ENCODE results near the gene BMP10.

Gene BMP10, protein sequence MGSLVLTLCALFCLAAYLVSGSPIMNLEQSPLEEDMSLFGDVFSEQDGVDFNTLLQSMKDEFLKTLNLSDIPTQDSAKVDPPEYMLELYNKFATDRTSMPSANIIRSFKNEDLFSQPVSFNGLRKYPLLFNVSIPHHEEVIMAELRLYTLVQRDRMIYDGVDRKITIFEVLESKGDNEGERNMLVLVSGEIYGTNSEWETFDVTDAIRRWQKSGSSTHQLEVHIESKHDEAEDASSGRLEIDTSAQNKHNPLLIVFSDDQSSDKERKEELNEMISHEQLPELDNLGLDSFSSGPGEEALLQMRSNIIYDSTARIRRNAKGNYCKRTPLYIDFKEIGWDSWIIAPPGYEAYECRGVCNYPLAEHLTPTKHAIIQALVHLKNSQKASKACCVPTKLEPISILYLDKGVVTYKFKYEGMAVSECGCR

DNA sequence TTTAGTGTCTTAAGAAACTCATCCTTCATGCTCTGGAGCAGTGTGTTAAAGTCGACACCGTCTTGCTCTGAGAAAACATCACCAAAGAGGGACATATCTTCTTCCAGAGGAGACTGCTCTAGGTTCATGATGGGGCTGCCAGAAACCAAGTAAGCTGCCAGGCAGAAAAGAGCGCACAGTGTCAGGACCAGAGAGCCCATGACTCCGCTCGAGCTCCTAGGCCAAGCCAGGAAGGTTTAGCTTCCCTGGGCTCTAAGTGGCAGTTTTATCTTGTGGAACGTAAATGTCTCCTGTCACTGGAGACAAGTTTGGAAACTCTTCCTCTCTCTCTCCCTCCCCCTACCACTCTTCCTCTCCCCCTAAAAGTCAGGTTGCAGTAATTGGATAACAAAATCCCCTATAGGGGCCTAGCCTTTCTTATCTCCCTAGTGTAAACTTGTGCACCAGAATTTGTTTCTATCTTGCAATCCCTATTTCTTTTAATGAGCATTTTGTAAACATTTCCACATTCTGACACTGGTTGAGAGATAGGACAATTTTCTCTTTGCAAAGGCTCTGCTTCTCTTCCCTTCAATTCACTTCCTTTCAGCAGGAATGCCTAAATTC is at the start of gene BMP10:
Gene BMP10 (minus strand): TSS at position 239 of the 606 bp plus-strand sequence. CDS start 39 bp downstream, at position 200.
- Histone ChIP-seq H3K4me3 (no peak within 1 kb of the TSS), H3K27ac (no peak within 1 kb of the TSS)

DNA sequence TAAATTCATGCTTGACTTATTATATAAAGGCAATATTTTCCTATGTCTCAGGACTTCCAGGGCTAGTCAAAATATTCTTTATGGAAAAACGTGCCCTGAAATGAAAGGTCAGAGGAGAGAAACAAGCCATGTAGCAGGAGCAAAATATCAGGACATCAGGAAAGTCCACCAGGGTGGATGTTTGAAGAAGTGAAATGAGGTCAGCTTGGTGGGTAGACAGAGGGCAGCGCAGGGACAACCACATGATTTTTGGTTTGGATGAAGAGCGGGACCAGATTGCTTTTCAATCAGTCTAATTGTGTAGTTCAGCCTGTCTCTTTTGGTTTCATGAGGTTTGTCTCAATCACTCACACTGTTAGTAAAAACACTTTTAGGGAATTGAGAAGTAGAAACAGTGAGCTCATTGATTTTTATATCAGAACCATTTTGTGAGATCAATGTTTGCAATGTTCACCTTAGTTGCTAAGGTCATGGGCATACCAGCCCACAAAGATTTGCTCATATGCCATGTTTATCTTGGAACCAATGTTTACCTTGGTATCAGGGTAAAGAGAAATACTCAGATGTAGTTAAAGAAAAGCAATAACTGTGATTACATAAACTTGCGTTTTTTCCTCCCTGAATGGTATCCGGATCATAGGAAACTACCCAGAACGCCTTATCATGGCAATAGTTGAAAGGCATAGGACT is 49.4 kb upstream of the BMP10 start:
- Histone ChIP-seq H3K4me3 (no peak overlapping the region), H3K27ac (no peak overlapping the region)

DNA sequence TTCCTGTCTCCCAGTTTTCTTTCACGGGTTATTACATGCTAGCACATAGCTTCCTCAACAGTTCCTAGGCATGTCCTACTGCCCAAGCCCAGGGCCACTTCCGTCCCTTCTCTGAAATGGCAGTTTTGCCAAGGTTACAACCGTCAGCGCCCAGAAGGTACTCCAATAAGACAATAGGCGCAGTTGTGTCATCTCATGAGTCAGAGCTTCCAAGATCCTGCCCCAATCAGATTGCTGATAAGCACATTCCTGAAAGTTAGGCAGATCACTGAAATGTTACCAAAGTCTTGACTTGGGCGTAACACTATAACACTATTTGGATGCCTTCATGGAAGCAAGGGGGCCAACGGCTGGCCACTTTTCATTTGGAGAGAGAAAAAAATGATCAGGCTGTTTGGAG is 47.3 kb upstream of the BMP10 start:
- Histone ChIP-seq H3K4me3 (no peak overlapping the region), H3K27ac (peak overlapping the region in 2 of 21 experiments; percentile 13 to 43)

DNA sequence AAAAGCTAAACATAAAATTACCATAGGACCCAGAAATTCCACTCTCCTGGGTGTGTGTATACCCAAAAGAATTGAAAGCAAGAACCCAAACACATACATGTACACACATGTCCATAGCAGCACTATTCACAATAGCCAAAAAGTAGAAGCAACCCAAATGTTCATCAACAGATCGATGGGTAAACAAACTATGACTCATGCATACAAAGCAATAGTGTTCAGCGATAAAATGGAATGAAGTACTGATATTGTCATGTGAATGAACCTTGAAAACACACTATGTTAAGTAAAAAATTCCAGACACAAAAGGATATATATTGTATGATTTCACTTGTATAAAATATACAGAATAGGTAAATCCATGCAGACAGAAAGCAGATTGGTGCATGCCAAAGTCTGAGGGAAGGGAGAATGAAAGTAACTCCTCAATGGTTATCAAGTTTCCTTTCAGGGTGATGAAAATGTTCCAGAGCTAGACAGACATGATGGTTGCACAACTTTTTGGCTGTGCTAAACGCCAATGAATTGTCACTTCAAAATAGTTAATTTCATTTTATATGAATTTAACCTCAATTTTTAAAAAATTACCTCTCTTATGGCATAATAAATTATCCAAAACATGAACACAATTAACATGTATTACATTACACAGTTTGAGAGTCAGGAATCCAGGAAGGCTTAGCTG is 46.0 kb upstream of the BMP10 start:
- peak overlapping the region in 2 of 21 experiments; percentile 13 to 20 for H3K27ac ChIP-seq
- no peak overlapping the region for H3K4me3 ChIP-seq

DNA sequence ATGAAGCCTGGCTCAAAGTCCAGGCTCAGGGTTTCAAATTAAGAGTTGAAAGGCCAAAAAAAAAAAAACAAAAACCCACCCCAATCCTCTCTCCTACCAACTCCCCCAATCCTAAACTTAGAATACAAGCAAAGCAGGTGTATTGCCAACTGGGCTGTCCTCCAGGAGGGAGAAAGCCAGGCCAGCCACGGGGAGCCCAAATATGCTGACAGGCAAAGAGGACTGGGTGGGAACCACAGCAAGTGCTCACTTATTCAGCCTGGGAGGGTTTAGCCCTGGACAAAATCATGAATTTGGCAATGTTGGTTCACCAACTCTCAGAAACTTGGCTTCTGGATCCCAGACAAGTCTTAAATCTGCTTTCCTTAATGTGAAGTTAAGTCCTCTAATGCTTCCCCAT is 45.0 kb upstream of the BMP10 start:
- H3K27ac ChIP-seq, result no peak overlapping the region
- no peak overlapping the region for H3K4me3 ChIP-seq

- Histone ChIP-seq H3K4me3 (no peak overlapping the region), H3K27ac (no peak overlapping the region)
Measured at GRCh38 chr2:68915393-68915792, 44.2 kb upstream of the BMP10 start.

DNA sequence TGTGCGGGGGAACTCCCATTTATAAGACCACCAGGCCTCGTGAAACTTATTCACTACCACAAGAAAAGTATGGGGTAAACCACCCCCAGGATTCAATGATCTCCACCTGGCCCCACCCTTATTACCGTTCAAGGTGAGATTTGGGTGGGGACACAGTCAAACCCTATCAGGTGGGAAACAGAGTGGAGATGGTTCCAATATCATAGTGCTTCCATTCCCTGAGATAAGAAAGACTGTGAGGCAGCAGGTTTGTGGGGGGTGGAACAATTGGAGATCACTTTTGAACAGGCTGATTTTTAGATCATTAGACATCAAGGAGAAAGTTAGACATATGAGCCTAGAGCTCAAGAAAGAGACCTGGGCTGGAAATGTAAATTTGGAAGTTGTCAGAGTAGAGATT is 42.2 kb upstream of the BMP10 start:
- Histone ChIP-seq H3K4me3 (no peak overlapping the region), H3K27ac (no peak overlapping the region)

DNA sequence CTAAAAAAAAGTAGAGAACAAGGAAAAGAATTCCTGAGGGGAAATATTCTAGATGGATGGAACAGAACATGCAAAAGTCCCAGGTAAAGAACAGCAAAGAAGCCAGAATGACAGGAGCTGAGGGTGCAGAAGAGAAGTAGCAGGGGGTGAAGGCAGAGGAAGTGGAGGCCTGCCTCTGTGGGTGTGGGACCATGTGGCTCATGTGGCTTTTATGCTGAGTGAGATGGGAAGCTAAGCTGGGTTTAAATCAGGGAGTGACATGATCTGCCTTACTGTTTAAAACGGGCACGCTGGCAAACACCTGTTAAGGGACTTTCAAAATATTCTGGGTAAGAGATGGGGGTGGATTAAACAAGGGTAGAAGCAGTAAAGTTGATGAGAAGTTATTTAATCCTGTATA is 41.5 kb upstream of the BMP10 start:
- no peak overlapping the region for H3K27ac ChIP-seq
- no peak overlapping the region for H3K4me3 ChIP-seq

DNA sequence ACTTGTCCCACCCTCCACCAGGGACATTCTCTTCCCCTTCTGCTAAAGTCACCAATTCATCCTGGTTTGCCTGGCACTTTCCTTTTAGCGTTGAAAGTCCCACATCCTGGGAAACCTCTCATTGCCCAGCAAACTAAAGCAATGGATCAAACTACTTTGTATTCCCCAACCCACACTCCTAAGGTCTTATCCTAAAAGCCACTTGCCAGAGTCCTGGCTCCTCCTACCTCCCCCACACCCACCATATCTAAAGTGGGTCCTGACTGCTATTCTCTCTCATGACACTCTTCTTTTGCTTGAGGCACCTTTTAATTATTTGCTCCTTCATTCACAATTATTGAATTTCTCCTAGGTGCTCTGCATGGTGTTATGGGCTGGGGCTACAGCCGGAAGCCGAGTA is 40.9 kb upstream of the BMP10 start:
- Histone ChIP-seq H3K27ac (peak overlapping the region in 1 of 21 experiments; percentile 74), H3K4me3 (no peak overlapping the region)

- Histone ChIP-seq H3K27ac (peak overlapping the region in 1 of 21 experiments; percentile 74), H3K4me3 (no peak overlapping the region)
Measured at GRCh38 chr2:68911709-68912108, 40.5 kb upstream of the BMP10 start.

DNA sequence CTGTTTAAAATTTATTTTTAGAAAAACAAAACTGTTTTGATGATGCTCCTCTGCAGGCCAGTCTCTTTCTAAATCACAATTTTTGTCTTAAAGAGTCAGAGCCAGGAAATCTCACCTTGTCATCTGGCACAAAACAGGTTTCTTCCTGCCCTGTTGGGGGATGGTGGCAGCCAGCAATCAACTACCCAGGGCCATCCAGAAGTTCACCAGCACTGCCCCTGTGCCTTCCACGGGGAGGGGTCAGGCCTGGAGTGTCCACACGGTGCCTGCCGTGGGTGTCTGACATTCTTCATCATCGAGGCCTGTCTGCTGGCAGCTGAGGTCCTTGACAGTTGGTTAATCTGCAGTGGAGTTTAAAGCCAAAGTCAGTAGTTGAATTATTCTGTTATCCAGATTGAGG is 40.0 kb upstream of the BMP10 start:
- Histone ChIP-seq H3K27ac (peak overlapping the region in 1 of 21 experiments; percentile 74), H3K4me3 (no peak overlapping the region)

GRCh38 chr2:68909793-68910674 is 38.8 kb upstream of the BMP10 start:
- H3K27ac ChIP-seq, result peak overlapping the region in 3 of 21 experiments; percentile 12 to 85 (median 76)
- H3K4me3 ChIP-seq, result no peak overlapping the region

GRCh38 chr2:68908392-68908970 is 37.3 kb upstream of the BMP10 start:
- H3K27ac ChIP-seq, result peak overlapping the region in 20 of 21 experiments; percentile 0 to 85 (median 64)

GRCh38 chr2:68907920-68908253 is 36.7 kb upstream of the BMP10 start:
- peak overlapping the region in 16 of 21 experiments; percentile 4 to 85 (median 53) for H3K27ac ChIP-seq

More at GRCh38 chr2:68908392-68908970, 37.3 kb upstream of the BMP10 start:
- H3K4me3 ChIP-seq, result no peak overlapping the region

GRCh38 chr2:68907232-68907919 is 36.2 kb upstream of the BMP10 start:
- H3K27ac ChIP-seq, result peak overlapping the region in 12 of 21 experiments; percentile 7 to 85 (median 65)
- no peak overlapping the region for H3K4me3 ChIP-seq

More at GRCh38 chr2:68907920-68908253, 36.7 kb upstream of the BMP10 start:
- H3K4me3 ChIP-seq, result no peak overlapping the region

DNA sequence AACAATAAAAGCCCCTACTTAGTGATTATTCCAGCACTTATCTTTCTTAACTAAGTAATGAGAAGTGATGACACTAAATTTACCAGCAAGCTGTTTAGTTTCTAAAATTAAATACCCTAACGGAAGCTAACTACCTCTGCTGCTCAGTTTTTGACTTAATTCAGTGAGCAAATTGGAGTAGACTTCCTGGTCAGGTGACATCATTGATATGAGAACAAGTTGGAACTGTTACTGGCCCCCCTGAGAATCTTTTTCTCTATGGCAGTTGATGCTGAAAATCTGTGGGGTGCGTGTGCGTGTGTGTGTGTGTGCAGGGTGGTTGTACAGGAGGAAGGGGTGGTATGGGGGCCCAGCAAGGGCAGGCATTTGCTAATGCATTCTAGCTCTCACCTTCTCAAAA is 35.5 kb upstream of the BMP10 start:
- H3K4me3 ChIP-seq, result no peak overlapping the region
- peak overlapping the region in 2 of 21 experiments; percentile 7 to 72 for H3K27ac ChIP-seq

GRCh38 chr2:68905116-68905515 is 33.9 kb upstream of the BMP10 start:
- Histone ChIP-seq H3K27ac (no peak overlapping the region), H3K4me3 (no peak overlapping the region)

DNA sequence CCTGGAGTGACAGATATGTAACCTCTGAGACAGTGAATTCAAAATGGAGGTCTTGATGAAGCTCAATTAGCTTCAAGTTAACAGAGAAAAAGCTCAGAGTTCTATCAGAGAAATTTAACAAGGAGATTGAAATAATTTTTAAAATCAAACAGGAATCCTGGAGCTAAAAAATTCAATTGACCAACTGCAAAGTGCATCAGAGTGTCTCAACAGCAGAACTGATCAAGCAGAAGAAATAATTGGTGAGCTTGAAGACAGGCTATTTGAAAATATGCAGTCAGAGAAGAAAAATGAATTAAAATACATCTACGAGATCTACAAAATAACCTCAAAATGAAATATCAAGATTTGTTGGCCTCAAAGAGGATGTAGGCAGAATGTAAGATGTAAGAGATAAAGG is 30.4 kb upstream of the BMP10 start:
- no peak overlapping the region for H3K4me3 ChIP-seq
- H3K27ac ChIP-seq, result no peak overlapping the region
